Liver (tissue), 9 donors: Measurements from ENCODE around the gene TNFRSF21. TPM values are rescaled to one million over a fixed set of nuclear protein-coding genes. Genes with fewer than 3 reads are reported as not detected.

ENCODE experiments used
- DNase-seq: peaks from one replicate; pipeline ENCODE4 v3.0.0-alpha.2; 2017; ENCODE audit warnings: low spot score
- H3K27ac ChIP-seq, 2 donors: one replicate each; pipeline ENCODE4 v1.7.0; 2013; ENCODE audit warnings: inconsistent platforms in 2 of 2, low read length in 2 of 2, control low read depth in 1 of 2, low read depth in 1 of 2, mild to moderate bottlenecking in 1 of 2
- H3K27me3 ChIP-seq, 4 donors: one replicate each; pipeline versions ENCODE4 v1.6.1 to v1.7.0; 2013; ENCODE audit warnings: low read length in 3 of 4, inconsistent platforms in 1 of 4, mild to moderate bottlenecking in 1 of 4, moderate library complexity in 1 of 4; ENCODE audit not compliant: control insufficient read depth in 4 of 4, insufficient read depth in 4 of 4
- H3K36me3 ChIP-seq, 4 donors: one replicate each; pipeline versions ENCODE4 v1.6.1 to v1.7.0; 2013; ENCODE audit warnings: low read length in 3 of 4, mild to moderate bottlenecking in 3 of 4, low read depth in 1 of 4, moderate library complexity in 1 of 4; ENCODE audit not compliant: control insufficient read depth in 4 of 4, insufficient read depth in 3 of 4
- H3K4me1 ChIP-seq, 4 donors: one replicate each; pipeline versions ENCODE4 v1.6.1 to v1.7.0; 2013; ENCODE audit warnings: low read length in 3 of 4, mild to moderate bottlenecking in 3 of 4, moderate library complexity in 1 of 4; ENCODE audit not compliant: control insufficient read depth in 4 of 4, insufficient read depth in 4 of 4
- H3K4me3 ChIP-seq, 3 donors: one replicate each; pipeline versions ENCODE4 v1.6.1 to v1.7.0; 2013; ENCODE audit warnings: low read length in 3 of 3, control low read depth in 1 of 3, low read depth in 1 of 3, mild to moderate bottlenecking in 1 of 3
- H3K9ac ChIP-seq, 2 donors: one replicate each; pipeline ENCODE4 v1.7.0; 2013; ENCODE audit warnings: low read length in 2 of 2, mild to moderate bottlenecking in 2 of 2, moderate library complexity in 2 of 2, control low read depth in 1 of 2, low read depth in 1 of 2
- H3K9me3 ChIP-seq, 4 donors: one replicate each; pipeline versions ENCODE4 v1.6.1 to v1.7.0; 2013; ENCODE audit warnings: low read length in 3 of 4; ENCODE audit not compliant: control insufficient read depth in 4 of 4
- EGR1 ChIP-seq, 2 donors: IDR thresholded peaks; 2 replicates each; pipeline ENCODE4 v1.6.1; 2016 to 2018; ENCODE audit warnings: antibody characterized with exemption in 2 of 2, low read depth in 2 of 2
- FOXA2 ChIP-seq: IDR thresholded peaks from 2 replicates; pipeline ENCODE4 v1.6.1; 2016; ENCODE audit warnings: antibody characterized with exemption
- GABPA ChIP-seq, 2 donors: IDR thresholded peaks in 1 of 2; conservative IDR thresholded peaks in 1 of 2; 2 replicates each; pipeline ENCODE4 v1.6.1; 2016; ENCODE audit warnings: antibody characterized with exemption in 2 of 2, mild to moderate bottlenecking in 1 of 2, moderate library complexity in 1 of 2
- HNF4A ChIP-seq, 2 donors: conservative IDR thresholded peaks; 2 replicates each; pipeline ENCODE4 v1.6.1; 2016; ENCODE audit warnings: antibody characterized with exemption in 2 of 2, mild to moderate bottlenecking in 2 of 2
- HNF4G ChIP-seq: IDR thresholded peaks from 2 replicates; pipeline ENCODE4 v1.6.1; 2016; ENCODE audit warnings: antibody characterized with exemption
- JUND ChIP-seq, 2 donors: IDR thresholded peaks; 2 replicates each; pipeline ENCODE4 v1.6.1; 2016; ENCODE audit warnings: antibody characterized with exemption in 2 of 2
- NR2F2 ChIP-seq: IDR thresholded peaks from 2 replicates; pipeline ENCODE4 v1.6.1; 2016; ENCODE audit warnings: antibody characterized with exemption
- RAD21 ChIP-seq, 2 donors: IDR thresholded peaks; 2 replicates each; pipeline ENCODE4 v1.6.1; 2016; ENCODE audit warnings: antibody characterized with exemption in 2 of 2, mild to moderate bottlenecking in 2 of 2
- RXRA ChIP-seq, 2 donors: IDR thresholded peaks; 2 replicates each; pipeline ENCODE4 v1.6.1; 2017 to 2018; ENCODE audit warnings: antibody characterized with exemption in 2 of 2, mild to moderate bottlenecking in 1 of 2
- SP1 ChIP-seq: IDR thresholded peaks from 2 replicates; pipeline ENCODE4 v1.6.1; 2018; ENCODE audit warnings: antibody characterized with exemption, mild to moderate bottlenecking
- TAF1 ChIP-seq: conservative IDR thresholded peaks from 2 replicates; pipeline ENCODE4 v1.6.1; 2016; ENCODE audit warnings: antibody characterized with exemption, mild to moderate bottlenecking
- YY1 ChIP-seq: IDR thresholded peaks from 2 replicates; pipeline ENCODE4 v1.6.1; 2016; ENCODE audit warnings: antibody characterized with exemption, mild to moderate bottlenecking
- WGBS: extraction: QIAGEN DNeasy Blood & Tissue Kit; methylation state at CpG from one replicate; pipeline ENCODE4 v1.1.7; 2013; 5-methylcytosine and 5-hydroxymethylcytosine counted together
- polyA plus RNA-seq, 2 donors: library from polyadenylated mRNA; stranded (reverse) in 1 of 2; unstranded in 1 of 2; fragments of 200-250 nt in 1 of 2; fragments of >200 nt in 1 of 2; fragmentation: Nextera tagmentation in 1 of 2; extraction: Ambion mirVana in 1 of 2; gene quantifications; one replicate each; pipeline versions ENCODE4 v1.2.1 to v1.2.3, GENCODE V29; 2013 to 2015
- total RNA-seq, 2 donors: library from RNA; depleted of rRNA; stranded (reverse); fragments of >200 nt; gene quantifications; one replicate each; pipeline ENCODE4 v1.2.3, GENCODE V29; 2014
- TF ChIP-seq, protein P1 (sequence below): IDR thresholded peaks from 2 replicates; pipeline ENCODE4 v1.6.1; 2016; ENCODE audit warnings: antibody characterized with exemption, mild to moderate bottlenecking
- TF ChIP-seq, protein P2 (sequence below): IDR thresholded peaks from 2 replicates; pipeline ENCODE4 v1.6.1; 2016; ENCODE audit warnings: antibody characterized with exemption
- TF ChIP-seq, protein P3 (sequence below): fragments of 150-350 bp; IDR thresholded peaks from 2 replicates; pipeline ENCODE4 v1.5.1; 2017; ENCODE audit warnings: improper control_type of control experiment, low read depth, low read length; ENCODE audit not compliant: missing input control
- TF ChIP-seq, protein P4 (sequence below): IDR thresholded peaks from 2 replicates; pipeline ENCODE4 v1.6.1; 2016; ENCODE audit warnings: antibody characterized with exemption
- TF ChIP-seq, protein P5 (sequence below): IDR thresholded peaks from 2 replicates; pipeline ENCODE4 v1.6.1; 2016; ENCODE audit warnings: antibody characterized with exemption
- donor health status: healthy.
- donor health status: healthy.
- donor health status: healthy.
- donor health status: healthy.
- donor health status: healthy.

Gene TNFRSF21
- total and polyA plus RNA-seq, 4 donors: 2.1 to 3.2 (median 2.9) TPM

DNA sequence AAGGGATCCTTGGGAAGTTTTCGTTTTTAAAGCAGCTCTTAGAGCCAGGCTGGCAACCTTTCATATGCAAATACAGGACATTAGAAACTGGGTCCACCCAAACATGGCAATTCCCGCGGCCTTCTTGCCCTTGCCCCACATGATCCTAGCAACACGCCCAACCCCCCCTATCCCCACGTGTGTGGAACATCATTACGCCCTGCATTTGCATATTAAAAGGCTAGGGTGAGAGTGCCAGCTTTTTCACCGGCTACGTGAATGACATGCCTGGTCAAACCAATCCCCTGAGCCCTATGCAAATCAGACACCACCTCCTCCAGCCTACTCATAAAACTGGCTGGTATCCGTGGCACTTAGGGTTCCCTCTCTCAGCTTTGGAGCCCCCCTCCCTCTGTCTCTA, 88.1 kb downstream of the TNFRSF21 start:
- no peak overlapping the region for H3K27ac ChIP-seq
- WGBS: 70% methylated on average over 9 of the region's 9 CpGs

DNA sequence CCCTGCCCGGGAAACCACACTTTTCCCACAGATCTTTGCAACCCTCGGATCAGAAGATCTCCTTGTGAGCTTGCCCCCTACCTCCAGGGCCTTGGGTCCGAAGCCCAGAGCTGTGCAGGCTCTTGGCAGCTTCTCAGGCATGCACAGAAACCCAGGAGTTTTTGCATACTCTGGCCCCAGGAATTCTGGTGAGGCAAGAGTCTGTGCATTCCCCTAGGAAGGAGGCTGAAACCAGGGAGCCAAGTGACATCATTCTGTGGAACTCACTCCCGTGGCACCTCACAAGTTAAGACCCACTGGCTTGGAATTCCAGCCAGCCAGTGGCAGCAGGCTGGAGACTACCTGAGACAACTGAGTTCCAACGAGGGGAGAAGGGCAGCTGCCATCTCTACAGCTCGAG, 100.1 kb downstream of the TNFRSF21 start:
- WGBS: 86% methylated on average over 6 of the region's 6 CpGs

More for the DNA sequence above, 88.1 kb downstream of the TNFRSF21 start:
- no peaks in the 10 kb centered on the region for H3K4me1 ChIP-seq
- H3K36me3 ChIP-seq: no peaks in the 10 kb centered on the region
- TF ChIP-seq JUND (IDR thresholded peaks at IDR 0.05): no peak
- no peak for TF ChIP-seq SP1
- TF ChIP-seq HNF4G: no peak
- no peak for TF ChIP-seq EGR1 (IDR thresholded peaks at IDR 0.05; ENCODE audit: low read depth in 2 of 2)
- TF ChIP-seq, protein P1, sequence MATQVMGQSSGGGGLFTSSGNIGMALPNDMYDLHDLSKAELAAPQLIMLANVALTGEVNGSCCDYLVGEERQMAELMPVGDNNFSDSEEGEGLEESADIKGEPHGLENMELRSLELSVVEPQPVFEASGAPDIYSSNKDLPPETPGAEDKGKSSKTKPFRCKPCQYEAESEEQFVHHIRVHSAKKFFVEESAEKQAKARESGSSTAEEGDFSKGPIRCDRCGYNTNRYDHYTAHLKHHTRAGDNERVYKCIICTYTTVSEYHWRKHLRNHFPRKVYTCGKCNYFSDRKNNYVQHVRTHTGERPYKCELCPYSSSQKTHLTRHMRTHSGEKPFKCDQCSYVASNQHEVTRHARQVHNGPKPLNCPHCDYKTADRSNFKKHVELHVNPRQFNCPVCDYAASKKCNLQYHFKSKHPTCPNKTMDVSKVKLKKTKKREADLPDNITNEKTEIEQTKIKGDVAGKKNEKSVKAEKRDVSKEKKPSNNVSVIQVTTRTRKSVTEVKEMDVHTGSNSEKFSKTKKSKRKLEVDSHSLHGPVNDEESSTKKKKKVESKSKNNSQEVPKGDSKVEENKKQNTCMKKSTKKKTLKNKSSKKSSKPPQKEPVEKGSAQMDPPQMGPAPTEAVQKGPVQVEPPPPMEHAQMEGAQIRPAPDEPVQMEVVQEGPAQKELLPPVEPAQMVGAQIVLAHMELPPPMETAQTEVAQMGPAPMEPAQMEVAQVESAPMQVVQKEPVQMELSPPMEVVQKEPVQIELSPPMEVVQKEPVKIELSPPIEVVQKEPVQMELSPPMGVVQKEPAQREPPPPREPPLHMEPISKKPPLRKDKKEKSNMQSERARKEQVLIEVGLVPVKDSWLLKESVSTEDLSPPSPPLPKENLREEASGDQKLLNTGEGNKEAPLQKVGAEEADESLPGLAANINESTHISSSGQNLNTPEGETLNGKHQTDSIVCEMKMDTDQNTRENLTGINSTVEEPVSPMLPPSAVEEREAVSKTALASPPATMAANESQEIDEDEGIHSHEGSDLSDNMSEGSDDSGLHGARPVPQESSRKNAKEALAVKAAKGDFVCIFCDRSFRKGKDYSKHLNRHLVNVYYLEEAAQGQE: no peak
- TF ChIP-seq NR2F2: no peak
- no peak for TF ChIP-seq RXRA (IDR thresholded peaks at IDR 0.05)
- TF ChIP-seq, protein P2, sequence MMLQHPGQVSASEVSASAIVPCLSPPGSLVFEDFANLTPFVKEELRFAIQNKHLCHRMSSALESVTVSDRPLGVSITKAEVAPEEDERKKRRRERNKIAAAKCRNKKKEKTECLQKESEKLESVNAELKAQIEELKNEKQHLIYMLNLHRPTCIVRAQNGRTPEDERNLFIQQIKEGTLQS: no peak
- TF ChIP-seq HNF4A (conservative IDR thresholded peaks at IDR 0.05): no peak
- TF ChIP-seq YY1: no peak
- TF ChIP-seq GABPA (IDR thresholded peaks at IDR 0.05 in 1 of 2, conservative IDR thresholded peaks at IDR 0.05 in 1 of 2): no peak
- TF ChIP-seq, protein P3, sequence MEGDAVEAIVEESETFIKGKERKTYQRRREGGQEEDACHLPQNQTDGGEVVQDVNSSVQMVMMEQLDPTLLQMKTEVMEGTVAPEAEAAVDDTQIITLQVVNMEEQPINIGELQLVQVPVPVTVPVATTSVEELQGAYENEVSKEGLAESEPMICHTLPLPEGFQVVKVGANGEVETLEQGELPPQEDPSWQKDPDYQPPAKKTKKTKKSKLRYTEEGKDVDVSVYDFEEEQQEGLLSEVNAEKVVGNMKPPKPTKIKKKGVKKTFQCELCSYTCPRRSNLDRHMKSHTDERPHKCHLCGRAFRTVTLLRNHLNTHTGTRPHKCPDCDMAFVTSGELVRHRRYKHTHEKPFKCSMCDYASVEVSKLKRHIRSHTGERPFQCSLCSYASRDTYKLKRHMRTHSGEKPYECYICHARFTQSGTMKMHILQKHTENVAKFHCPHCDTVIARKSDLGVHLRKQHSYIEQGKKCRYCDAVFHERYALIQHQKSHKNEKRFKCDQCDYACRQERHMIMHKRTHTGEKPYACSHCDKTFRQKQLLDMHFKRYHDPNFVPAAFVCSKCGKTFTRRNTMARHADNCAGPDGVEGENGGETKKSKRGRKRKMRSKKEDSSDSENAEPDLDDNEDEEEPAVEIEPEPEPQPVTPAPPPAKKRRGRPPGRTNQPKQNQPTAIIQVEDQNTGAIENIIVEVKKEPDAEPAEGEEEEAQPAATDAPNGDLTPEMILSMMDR: no peak
- TF ChIP-seq TAF1: no peak
- H3K9ac ChIP-seq: no peak overlapping the region
- DNase-seq: no peak
- H3K27me3 ChIP-seq: no peaks in the 10 kb centered on the region
- no peaks in the 10 kb centered on the region for H3K9me3 ChIP-seq
- H3K4me3 ChIP-seq: no peak overlapping the region

DNA sequence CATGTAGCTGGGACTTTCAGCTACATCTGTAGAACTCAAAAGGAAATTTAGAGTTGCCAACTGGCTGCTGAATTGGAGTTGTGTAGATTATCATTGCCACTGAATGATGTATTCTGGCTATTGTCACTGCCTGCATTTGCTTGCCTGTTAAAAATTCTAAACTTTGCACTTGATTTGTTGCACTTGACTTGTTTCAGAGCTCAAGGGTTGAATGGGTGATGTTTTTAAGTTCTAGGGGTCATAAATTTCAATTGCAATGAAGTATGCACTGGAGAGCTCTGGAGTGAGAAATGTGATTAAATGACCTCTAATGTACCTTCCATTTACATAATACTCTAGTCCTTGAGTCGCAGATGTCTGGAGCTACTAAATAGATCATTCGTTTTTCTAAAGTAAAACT, 102.4 kb downstream of the TNFRSF21 start:
- H3K4me1 ChIP-seq: no peaks in the 10 kb centered on the region
- H3K36me3 ChIP-seq: no peaks in the 10 kb centered on the region
- H3K27ac ChIP-seq: no peak overlapping the region
- WGBS: 82% methylated on average over 2 of the region's 2 CpGs
- H3K4me3 ChIP-seq: no peak overlapping the region
- no peaks in the 10 kb centered on the region for H3K9me3 ChIP-seq
- no peak for DNase-seq
- H3K9ac ChIP-seq: no peak overlapping the region
- H3K27me3 ChIP-seq: no peaks in the 10 kb centered on the region
- TF ChIP-seq EGR1 (IDR thresholded peaks at IDR 0.05; ENCODE audit: low read depth in 2 of 2) (no peak), RAD21 (IDR thresholded peaks at IDR 0.05) (no peak), FOXA2 (no peak), NR2F2 (no peak), JUND (IDR thresholded peaks at IDR 0.05) (no peak), YY1 (no peak), RXRA (IDR thresholded peaks at IDR 0.05) (no peak), SP1 (no peak), TAF1 (no peak), GABPA (IDR thresholded peaks at IDR 0.05 in 1 of 2, conservative IDR thresholded peaks at IDR 0.05 in 1 of 2) (no peak)
- TF ChIP-seq, protein P4, sequence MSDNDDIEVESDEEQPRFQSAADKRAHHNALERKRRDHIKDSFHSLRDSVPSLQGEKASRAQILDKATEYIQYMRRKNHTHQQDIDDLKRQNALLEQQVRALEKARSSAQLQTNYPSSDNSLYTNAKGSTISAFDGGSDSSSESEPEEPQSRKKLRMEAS: no peak
- TF ChIP-seq, protein P5, sequence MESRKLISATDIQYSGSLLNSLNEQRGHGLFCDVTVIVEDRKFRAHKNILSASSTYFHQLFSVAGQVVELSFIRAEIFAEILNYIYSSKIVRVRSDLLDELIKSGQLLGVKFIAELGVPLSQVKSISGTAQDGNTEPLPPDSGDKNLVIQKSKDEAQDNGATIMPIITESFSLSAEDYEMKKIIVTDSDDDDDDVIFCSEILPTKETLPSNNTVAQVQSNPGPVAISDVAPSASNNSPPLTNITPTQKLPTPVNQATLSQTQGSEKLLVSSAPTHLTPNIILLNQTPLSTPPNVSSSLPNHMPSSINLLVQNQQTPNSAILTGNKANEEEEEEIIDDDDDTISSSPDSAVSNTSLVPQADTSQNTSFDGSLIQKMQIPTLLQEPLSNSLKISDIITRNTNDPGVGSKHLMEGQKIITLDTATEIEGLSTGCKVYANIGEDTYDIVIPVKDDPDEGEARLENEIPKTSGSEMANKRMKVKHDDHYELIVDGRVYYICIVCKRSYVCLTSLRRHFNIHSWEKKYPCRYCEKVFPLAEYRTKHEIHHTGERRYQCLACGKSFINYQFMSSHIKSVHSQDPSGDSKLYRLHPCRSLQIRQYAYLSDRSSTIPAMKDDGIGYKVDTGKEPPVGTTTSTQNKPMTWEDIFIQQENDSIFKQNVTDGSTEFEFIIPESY: no peak

More for the DNA sequence above, 100.1 kb downstream of the TNFRSF21 start:
- H3K27me3 ChIP-seq: no peaks in the 10 kb centered on the region
- TF ChIP-seq TAF1 (no peak), YY1 (no peak)
- H3K9ac ChIP-seq: no peak overlapping the region
- DNase-seq: no peak
- no peaks in the 10 kb centered on the region for H3K36me3 ChIP-seq
- H3K4me3 ChIP-seq: no peak overlapping the region
- H3K27ac ChIP-seq: no peak overlapping the region
- no peaks in the 10 kb centered on the region for H3K4me1 ChIP-seq
- H3K9me3 ChIP-seq: no peaks in the 10 kb centered on the region
